HepG2 (cell line): ENCODE measurements around the gene PXMP4. TPM values are rescaled to one million over a fixed set of nuclear protein-coding genes. Genes with fewer than 3 reads are reported as not detected.

Experiments
- AGO2 ChIP-seq: fragments of 200-400 bp; formaldehyde crosslinking; optimal IDR thresholded peaks from 2 replicates; pipeline ENCODE3; 2017; ENCODE audit warnings: mild to moderate bottlenecking, low read depth, low read length, moderate library complexity
- ATM ChIP-seq: fragments of 450-650 bp; IDR thresholded peaks from 2 replicates; pipeline ENCODE4 v1.7.1; 2017; ENCODE audit warnings: mild to moderate bottlenecking, borderline replicate concordance
- EHMT2 ChIP-seq: fragments of 200-600 bp; sonication (generic); IDR thresholded peaks from 2 replicates; pipeline ENCODE4 v1.7.0; 2017; ENCODE audit warnings: antibody characterized with exemption, low read depth, low read length, borderline replicate concordance
- ESRRA ChIP-seq: sonication (generic); formaldehyde crosslinking; IDR thresholded peaks from 2 replicates; pipeline ENCODE4 v1.5.1; 2020; ENCODE audit warnings: mild to moderate bottlenecking, low read depth, missing genetic modification reagents
- HMG20B ChIP-seq: conservative IDR thresholded peaks from 2 replicates; pipeline ENCODE4 v1.6.1; 2016; ENCODE audit warnings: missing genetic modification reagents, missing compliant biosample characterization
- MIER2 ChIP-seq: IDR thresholded peaks from 2 replicates; pipeline ENCODE4 v1.6.1; 2016; ENCODE audit warnings: missing biosample characterization, missing genetic modification reagents
- MYPOP ChIP-seq: sonication (generic); formaldehyde crosslinking; IDR thresholded peaks from 2 replicates; pipeline ENCODE4 v1.8.1; 2023; ENCODE audit warnings: mild to moderate bottlenecking, moderate library complexity, missing genetic modification reagents
- PBX2 ChIP-seq: IDR thresholded peaks from 2 replicates; pipeline ENCODE4 v1.6.1; 2016; ENCODE audit warnings: control low read depth
- SOX5 ChIP-seq: IDR thresholded peaks from 2 replicates; pipeline ENCODE4 v1.6.1; 2016; ENCODE audit warnings: borderline replicate concordance
- SP1 ChIP-seq, 2 experiments: fragments of 450-650 bp in 1 of 2; sonication (generic) in 1 of 2; formaldehyde crosslinking in 1 of 2; IDR thresholded peaks; 2 replicates each; pipeline versions ENCODE4 v1.4.0 to v1.6.1; 2016 to 2020; ENCODE audit warnings: missing genetic modification reagents in 1 of 2
- TSC22D2 ChIP-seq: sonication (generic); formaldehyde crosslinking; IDR thresholded peaks from 2 replicates; pipeline ENCODE4 v1.5.1; 2020; ENCODE audit warnings: missing genetic modification reagents, mild to moderate bottlenecking, borderline replicate concordance
- ZEB1 ChIP-seq: IDR thresholded peaks from 2 replicates; pipeline ENCODE4 v1.6.1; 2012; ENCODE audit warnings: mild to moderate bottlenecking, low read depth, inconsistent platforms; ENCODE audit not compliant: insufficient replicate concordance
- ZFY ChIP-seq: sonication (generic); formaldehyde crosslinking; IDR thresholded peaks from 2 replicates; pipeline ENCODE4 v1.4.0; 2020; ENCODE audit warnings: missing genetic modification reagents
- ZMAT5 ChIP-seq: sonication (generic); formaldehyde crosslinking; IDR thresholded peaks from 2 replicates; pipeline ENCODE4 v1.5.0; 2020; ENCODE audit warnings: mild to moderate bottlenecking, low read depth, missing genetic modification reagents, borderline replicate concordance
- ZNF280D ChIP-seq: sonication (generic); formaldehyde crosslinking; IDR thresholded peaks from 2 replicates; pipeline ENCODE4 v1.5.1; 2020; ENCODE audit warnings: mild to moderate bottlenecking, missing genetic modification reagents
- ZNF30 ChIP-seq: sonication (generic); formaldehyde crosslinking; IDR thresholded peaks from 2 replicates; pipeline ENCODE4 v1.5.0; 2020; ENCODE audit warnings: mild to moderate bottlenecking, missing genetic modification reagents
- ZNF710 ChIP-seq: sonication (generic); formaldehyde crosslinking; IDR thresholded peaks from 2 replicates; pipeline ENCODE4 v1.5.0; 2020; ENCODE audit warnings: mild to moderate bottlenecking, missing genetic modification reagents, borderline replicate concordance
- polyA plus RNA-seq, 8 experiments: library from polyadenylated mRNA; depleted of rRNA in 3 of 8; stranded (reverse) in 7 of 8; unstranded in 1 of 8; fragments of >200 nt; fragmentation: Illumina TruSeq in 4 of 8; extraction: Trizol in 4 of 8; gene quantifications; 2 replicates each; pipeline versions ENCODE4 v1.2.1 to v1.2.3, GENCODE V29; 2011 to 2016; ENCODE audit warnings: low read depth in 4 of 8, missing spikeins in 1 of 8, mixed read lengths in 1 of 8; ENCODE audit not compliant: insufficient read depth in 1 of 8
- total RNA-seq, 5 experiments: library from RNA; depleted of rRNA; stranded (reverse); fragments of >200 nt; fragmentation: Illumina TruSeq; extraction: Trizol; gene quantifications; 2 replicates each; pipeline ENCODE4 v1.2.3, GENCODE V29; 2016; ENCODE audit warnings: low read depth in 1 of 5
- TF ChIP-seq, protein P1 (sequence below): sonication (generic); formaldehyde crosslinking; IDR thresholded peaks from 2 replicates; pipeline ENCODE4 v1.8.0; 2022; ENCODE audit warnings: low read depth, missing genetic modification reagents

The PXMP4 gene
- total and polyA plus RNA-seq, 2 of the 13 experiments (the other 11 are each of a cell fraction or from before 2014, with no cell fraction given): not detected

DNA sequence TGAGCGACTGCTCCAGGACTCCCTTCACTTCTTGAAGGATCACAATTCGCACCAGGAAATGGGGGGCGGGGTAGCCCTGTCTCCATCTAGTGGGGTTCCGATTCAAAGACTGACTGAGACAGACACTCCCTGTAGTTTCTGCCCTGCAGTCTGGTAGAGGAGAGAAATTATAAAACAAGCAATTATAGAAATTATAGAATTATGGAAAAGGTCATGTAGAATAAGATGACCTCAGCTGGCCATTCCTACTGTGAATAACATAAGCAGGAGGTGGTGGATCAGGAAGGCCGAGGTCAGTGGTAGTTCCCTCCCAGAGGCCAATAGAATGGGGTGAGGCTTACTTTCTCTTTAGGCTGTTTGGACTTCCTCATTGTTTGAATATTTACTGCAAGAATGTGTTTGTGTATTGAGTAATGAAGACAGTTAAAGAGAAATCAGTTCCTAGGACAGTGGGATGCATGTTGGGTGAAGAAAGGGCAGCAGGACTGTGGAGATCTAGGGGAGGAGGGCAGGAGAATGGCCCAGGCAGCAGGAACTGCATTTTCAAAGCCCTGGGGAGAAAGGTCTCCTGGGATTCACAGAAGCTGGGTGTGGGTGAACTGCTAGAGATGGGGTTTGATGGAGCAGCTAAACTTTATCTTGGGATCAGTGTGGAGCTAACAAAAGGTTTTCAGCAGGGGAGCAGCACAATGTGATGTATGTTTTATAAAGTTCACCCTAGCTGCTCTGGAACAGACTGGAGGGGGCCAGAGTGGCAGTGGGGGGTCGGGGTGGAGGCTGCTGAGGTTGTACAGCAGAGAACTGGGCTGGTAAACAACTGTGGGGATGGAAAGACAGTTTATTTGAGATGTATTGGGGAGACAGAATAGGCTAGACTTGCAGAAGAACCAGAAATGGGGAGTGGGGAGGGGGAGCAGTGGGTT, 13.8 kb upstream of the PXMP4 start (continued):
- TF ChIP-seq PBX2 (CRISPR knock-in tag) (0 out of 2 replicates have a peak, but pooled peaks have one; percentile 7), ZEB1 (peak; percentile 83), SP1 (IDR thresholded peaks at IDR 0.05) (no peak), SP1 (CRISPR knock-in tag; IDR thresholded peaks at IDR 0.05) (no peak), ESRRA (CRISPR knock-in tag) (no peak), ZMAT5 (CRISPR knock-in tag) (no peak), ZFY (no peak; the same call in 1 of the 2 replicates), MIER2 (CRISPR knock-in tag) (peak; percentile 27; the same call in 1 of the 2 replicates), ZNF30 (CRISPR knock-in tag) (no peak), ZNF710 (CRISPR knock-in tag) (0 out of 2 replicates have a peak, but pooled peaks have one; percentile 19), HMG20B (CRISPR knock-in tag) (no peak; the same call in 1 of the 2 replicates), EHMT2 (0 out of 2 replicates have a peak, but pooled peaks have one; percentile 18), SOX5 (peak; percentile 89), ZNF280D (CRISPR knock-in tag) (peak; percentile 74; the same call in 1 of the 2 replicates), ATM (no peak), MYPOP (CRISPR knock-in tag) (peak; percentile 16; the same call in 1 of the 2 replicates), AGO2 (no peak), TSC22D2 (CRISPR knock-in tag) (0 out of 2 replicates have a peak, but pooled peaks have one; percentile 39)
- TF ChIP-seq, protein P1, sequence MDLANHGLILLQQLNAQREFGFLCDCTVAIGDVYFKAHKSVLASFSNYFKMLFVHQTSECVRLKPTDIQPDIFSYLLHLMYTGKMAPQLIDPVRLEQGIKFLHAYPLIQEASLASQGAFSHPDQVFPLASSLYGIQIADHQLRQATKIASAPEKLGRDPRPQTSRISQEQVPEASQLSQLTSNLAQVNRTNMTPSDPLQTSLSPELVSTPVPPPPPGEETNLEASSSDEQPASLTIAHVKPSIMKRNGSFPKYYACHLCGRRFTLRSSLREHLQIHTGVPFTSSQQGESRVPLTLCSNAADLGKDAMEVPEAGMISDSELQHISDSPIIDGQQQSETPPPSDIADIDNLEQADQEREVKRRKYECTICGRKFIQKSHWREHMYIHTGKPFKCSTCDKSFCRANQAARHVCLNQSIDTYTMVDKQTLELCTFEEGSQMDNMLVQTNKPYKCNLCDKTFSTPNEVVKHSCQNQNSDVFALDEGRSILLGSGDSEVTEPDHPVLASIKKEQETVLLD (CRISPR knock-in tag): 0 out of 2 replicates have a peak, but pooled peaks have one; percentile 26
